PC-9 (cell line): Measurements from ENCODE around the gene C1orf52.
A peak's percentile ranks its signal among the peaks of the same experiment; 100 is the strongest.

Experiments
- EZH2 ChIP-seq: fragments of 200-600 bp; sonication (generic); IDR thresholded peaks from 2 replicates; pipeline ENCODE4 v1.8.0; 2017; ENCODE audit warnings: antibody characterized with exemption, low read depth
- TF ChIP-seq, protein P1 (sequence below): fragments of 200-600 bp; sonication (generic); conservative IDR thresholded peaks from 2 replicates; pipeline ENCODE4 v1.6.1; 2017; ENCODE audit warnings: mixed run types, antibody characterized with exemption, mild to moderate bottlenecking, moderate library complexity

GRCh38 chr1:85230305-85230977 lies 29.0 kb downstream of the C1orf52 start:
- TF ChIP-seq, protein P1, sequence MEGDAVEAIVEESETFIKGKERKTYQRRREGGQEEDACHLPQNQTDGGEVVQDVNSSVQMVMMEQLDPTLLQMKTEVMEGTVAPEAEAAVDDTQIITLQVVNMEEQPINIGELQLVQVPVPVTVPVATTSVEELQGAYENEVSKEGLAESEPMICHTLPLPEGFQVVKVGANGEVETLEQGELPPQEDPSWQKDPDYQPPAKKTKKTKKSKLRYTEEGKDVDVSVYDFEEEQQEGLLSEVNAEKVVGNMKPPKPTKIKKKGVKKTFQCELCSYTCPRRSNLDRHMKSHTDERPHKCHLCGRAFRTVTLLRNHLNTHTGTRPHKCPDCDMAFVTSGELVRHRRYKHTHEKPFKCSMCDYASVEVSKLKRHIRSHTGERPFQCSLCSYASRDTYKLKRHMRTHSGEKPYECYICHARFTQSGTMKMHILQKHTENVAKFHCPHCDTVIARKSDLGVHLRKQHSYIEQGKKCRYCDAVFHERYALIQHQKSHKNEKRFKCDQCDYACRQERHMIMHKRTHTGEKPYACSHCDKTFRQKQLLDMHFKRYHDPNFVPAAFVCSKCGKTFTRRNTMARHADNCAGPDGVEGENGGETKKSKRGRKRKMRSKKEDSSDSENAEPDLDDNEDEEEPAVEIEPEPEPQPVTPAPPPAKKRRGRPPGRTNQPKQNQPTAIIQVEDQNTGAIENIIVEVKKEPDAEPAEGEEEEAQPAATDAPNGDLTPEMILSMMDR: peak; percentile 47; the same call in 1 of the 2 replicates
- no peak for TF ChIP-seq EZH2
